Activated T-helper 17 cell treated with anti-CD3 and anti-CD28 coated beads, Interleukin-2, amount 50 U/mL, for 72 hours (primary cell): ENCODE measurements around the gene SIPA1. TPM values are rescaled to one million over a fixed set of nuclear protein-coding genes. Genes with fewer than 3 reads are reported as not detected.
"Not testable (repeated sequence)": the region's sequence is repeated elsewhere in the genome, so short reads cannot be mapped to it uniquely, and the experiment has no call there.

ENCODE experiments used
- ATAC-seq: fragments of 150-1000 bp; cut with Tn5 transposase; replicated peaks from 2 replicates; pipeline ENCODE4 v1.10.0; 2021; ENCODE audit warnings: mild to moderate bottlenecking, moderate library complexity
- H3K27ac Mint-ChIP-seq: one replicate; pipeline ENCODE4 v1.8.0; 2022; ENCODE audit warnings: mixed read lengths
- H3K27me3 Mint-ChIP-seq: one replicate; pipeline ENCODE4 v1.8.0; 2022; ENCODE audit warnings: mixed read lengths
- H3K36me3 Mint-ChIP-seq: one replicate; pipeline ENCODE4 v1.8.0; 2022; ENCODE audit warnings: low read depth, mild to moderate bottlenecking, mixed read lengths
- H3K4me1 Mint-ChIP-seq: one replicate; pipeline ENCODE4 v1.8.0; 2022; ENCODE audit warnings: mixed read lengths
- H3K4me3 Mint-ChIP-seq: one replicate; pipeline ENCODE4 v1.8.0; 2022; ENCODE audit warnings: mild to moderate bottlenecking, mixed read lengths
- H3K9me3 Mint-ChIP-seq: one replicate; pipeline ENCODE4 v1.8.0; 2022; ENCODE audit warnings: mixed read lengths
- total RNA-seq, 2 donors: library from RNA; stranded (reverse); gene quantifications; one replicate each; pipeline ENCODE4 v1.2.3, GENCODE V29; 2022

The SIPA1 gene
- total RNA-seq, 2 donors from 2014 or later: 135 to 144 TPM

DNA sequence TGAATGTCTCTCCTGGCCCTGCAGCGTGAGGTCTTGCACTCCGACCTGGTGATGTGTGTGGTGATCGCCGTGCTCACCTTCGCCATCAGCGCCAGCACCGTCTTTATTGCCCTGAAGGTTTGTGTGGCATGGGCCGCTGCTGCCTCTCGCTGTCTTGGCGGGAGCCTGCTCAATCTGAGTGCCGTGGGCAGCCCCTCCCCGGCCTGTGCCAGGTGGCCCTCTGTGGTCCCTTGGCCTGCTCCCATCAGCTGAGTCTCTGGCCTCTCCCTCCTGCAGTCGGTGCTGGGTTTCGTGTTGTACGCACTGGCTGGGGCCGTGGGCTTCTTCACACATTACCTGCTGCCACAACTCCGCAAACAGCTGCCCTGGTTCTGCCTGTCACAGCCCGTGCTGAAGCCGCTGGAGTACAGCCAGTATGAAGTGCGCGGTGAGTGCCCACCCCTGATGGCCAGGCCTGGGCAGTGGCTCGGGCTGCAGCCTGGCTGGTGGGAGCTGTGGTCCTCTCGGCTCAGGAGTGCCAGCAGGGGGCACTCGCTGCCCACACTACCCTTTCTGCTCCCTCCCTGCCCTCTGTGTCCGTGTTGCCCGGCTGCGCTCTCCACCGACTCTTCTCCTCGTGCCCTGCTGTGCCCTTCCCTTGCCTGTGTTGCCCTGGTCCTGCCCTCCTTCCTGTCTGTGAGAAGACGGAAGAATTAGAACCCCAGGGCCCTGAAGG, 12.1 kb upstream of the SIPA1 start:
- peak; percentile 88 for ATAC-seq

DNA sequence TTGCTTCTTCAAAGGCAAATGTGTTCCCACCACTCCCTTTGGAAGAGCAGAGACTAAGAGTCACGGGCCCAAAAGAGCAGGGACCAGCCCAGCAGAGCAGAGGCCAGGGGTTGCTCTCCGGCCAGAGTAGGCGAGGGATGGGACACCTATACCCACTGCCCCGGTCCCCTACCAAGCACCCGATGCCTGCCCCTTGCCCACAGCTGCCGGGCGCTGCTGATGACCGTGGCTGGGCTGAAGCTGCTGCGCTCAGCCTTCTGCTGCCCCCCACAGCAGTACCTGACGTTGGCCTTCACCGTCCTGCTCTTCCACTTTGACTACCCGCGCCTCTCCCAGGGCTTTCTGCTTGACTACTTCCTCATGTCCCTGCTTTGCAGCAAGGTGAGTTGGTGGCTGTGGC, 10.7 kb upstream of the SIPA1 start:
- ATAC-seq: no peak
- Mint-ChIP-seq H3K36me3 (peaks cover 76% of the 10 kb centered on the region), H3K9me3 (no peaks in the 10 kb centered on the region), H3K27me3 (no peaks in the 10 kb centered on the region), H3K4me1 (no peaks in the 10 kb centered on the region), H3K27ac (no peak overlapping the region), H3K4me3 (no peak overlapping the region)

More for the DNA sequence above, 12.1 kb upstream of the SIPA1 start:
- no peaks in the 10 kb centered on the region for H3K9me3 Mint-ChIP-seq
- H3K27me3 Mint-ChIP-seq: no peaks in the 10 kb centered on the region
- H3K27ac Mint-ChIP-seq: no peak overlapping the region
- no peak overlapping the region for H3K4me3 Mint-ChIP-seq
- no peaks in the 10 kb centered on the region for H3K4me1 Mint-ChIP-seq
- H3K36me3 Mint-ChIP-seq: peaks cover 76% of the 10 kb centered on the region

DNA sequence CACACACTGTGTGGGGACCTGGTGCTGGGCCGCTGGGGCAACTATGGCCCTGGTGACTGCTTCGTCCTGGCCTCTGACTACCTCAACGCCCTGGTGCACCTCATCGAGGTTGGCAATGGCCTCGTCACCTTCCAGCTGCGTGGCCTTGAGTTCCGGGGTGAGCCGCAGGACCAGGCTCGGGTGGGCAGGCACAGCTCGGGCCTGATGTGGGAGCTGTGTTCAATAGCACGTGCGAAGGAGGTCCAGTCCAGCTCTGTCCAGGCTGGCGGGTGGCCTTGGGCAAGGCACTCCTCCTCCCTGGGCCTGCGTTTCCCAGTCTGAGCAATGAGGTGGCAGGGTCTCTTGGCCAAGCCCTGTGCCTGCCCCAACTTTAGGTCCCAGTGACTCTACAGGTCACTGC, 8.3 kb upstream of the SIPA1 start:
- H3K9me3 Mint-ChIP-seq: no peaks in the 10 kb centered on the region
- H3K4me1 Mint-ChIP-seq: no peaks in the 10 kb centered on the region
- H3K27ac Mint-ChIP-seq: no peak overlapping the region
- H3K4me3 Mint-ChIP-seq: no peak overlapping the region
- ATAC-seq: no peak
- H3K27me3 Mint-ChIP-seq: no peaks in the 10 kb centered on the region
- peaks cover 70% of the 10 kb centered on the region for H3K36me3 Mint-ChIP-seq

DNA sequence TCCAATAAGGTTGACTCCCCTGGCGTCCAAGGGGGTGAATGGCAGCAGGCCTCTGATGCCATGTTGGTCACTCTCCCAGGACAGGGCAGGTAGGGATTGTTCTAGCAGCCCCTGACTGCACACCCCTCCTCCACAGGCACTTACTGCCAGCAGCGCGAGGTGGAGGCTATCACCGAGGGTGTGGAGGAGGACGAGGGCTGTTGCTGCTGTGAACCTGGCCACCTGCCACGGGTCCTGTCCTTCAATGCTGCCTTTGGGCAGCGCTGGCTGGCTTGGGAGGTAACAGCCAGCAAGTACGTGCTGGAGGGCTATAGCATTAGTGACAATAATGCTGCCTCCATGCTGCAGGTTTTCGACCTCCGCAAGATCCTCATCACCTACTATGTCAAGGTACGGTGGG, 7.7 kb upstream of the SIPA1 start:
- Mint-ChIP-seq H3K27ac (no peak overlapping the region), H3K27me3 (no peaks in the 10 kb centered on the region), H3K4me3 (no peak overlapping the region), H3K36me3 (peaks cover 76% of the 10 kb centered on the region), H3K9me3 (no peaks in the 10 kb centered on the region), H3K4me1 (no peaks in the 10 kb centered on the region)
- ATAC-seq: no peak

DNA sequence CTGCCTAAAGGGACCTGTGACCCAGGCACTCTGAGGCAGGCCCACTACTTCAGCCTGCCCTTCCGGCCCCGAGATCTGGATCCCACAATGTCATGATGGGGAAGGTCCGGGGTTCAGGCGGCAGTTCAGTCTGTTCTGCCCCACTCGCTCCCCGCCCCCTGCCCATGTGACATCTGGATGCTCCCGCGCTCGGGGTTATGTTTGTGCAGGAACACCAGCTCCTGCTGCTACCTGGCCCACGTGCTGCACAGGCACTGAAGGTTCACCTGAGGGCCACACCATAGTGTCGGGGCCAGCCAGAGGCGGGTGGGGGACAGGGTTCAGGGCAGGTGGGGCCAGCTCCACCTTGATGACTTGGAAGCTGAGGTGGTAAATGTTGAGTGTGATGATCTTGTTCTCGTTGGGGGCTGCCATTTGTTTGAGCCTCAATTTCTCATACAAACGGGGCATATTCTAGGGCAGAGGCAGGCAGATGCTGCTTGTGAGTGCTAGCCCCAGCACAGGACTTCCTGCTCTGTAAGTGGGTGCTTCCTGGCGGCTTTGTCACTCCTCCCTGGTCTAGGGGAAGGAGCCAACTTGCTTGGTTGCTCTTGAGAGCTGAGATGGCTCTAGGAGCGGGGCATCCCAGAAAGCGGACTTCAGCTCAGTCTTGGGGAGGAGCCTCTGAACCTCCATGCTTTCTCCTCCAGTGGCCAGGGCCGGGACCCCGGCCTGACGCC, 4.4 kb upstream of the SIPA1 start:
- no peaks in the 10 kb centered on the region for H3K4me1 Mint-ChIP-seq
- peaks cover 66% of the 10 kb centered on the region for H3K36me3 Mint-ChIP-seq
- no peaks in the 10 kb centered on the region for H3K9me3 Mint-ChIP-seq
- ATAC-seq: no peak
- no peak overlapping the region for H3K4me3 Mint-ChIP-seq
- H3K27ac Mint-ChIP-seq: peak overlapping the region; percentile 81
- no peaks in the 10 kb centered on the region for H3K27me3 Mint-ChIP-seq

DNA sequence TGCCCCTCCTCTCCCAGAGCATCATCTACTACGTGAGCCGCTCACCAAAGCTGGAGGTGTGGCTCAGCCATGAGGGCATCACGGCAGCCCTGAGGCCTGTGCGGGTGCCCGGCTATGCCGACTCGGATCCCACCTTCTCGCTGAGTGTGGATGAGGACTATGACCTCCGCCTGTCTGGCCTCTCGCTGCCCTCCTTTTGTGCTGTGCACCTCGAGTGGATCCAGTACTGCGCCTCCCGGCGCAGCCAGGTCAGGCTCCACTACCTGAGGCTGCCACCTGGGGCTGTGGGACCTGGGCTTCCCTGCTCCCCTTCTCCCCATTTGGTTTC, 3.8 kb upstream of the SIPA1 start:
- Mint-ChIP-seq H3K4me1 (no peaks in the 10 kb centered on the region), H3K4me3 (no peak overlapping the region), H3K36me3 (peaks cover 67% of the 10 kb centered on the region), H3K9me3 (no peaks in the 10 kb centered on the region), H3K27me3 (no peaks in the 10 kb centered on the region), H3K27ac (peak overlapping the region; percentile 81)
- no peak for ATAC-seq

DNA sequence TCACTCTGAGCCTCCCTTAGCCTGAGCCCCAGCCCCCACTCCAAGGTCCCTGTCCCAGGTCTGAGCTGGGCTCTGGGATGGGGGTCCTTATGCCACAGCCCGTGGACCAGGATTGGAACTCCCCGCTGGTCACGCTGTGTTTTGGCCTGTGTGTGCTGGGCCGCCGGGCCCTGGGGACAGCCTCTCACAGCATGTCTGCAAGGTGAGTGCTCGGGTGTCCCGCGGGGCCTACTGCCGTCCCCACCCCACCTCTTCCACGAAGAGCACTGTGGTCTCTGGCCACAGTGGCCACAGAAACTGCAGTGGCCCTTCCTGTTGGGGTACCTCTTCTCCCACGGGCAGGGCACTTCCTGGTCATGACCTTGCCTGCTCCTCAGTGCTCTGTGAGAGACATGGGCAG, 3.5 kb upstream of the SIPA1 start:
- H3K27ac Mint-ChIP-seq: peak overlapping the region; percentile 81
- H3K36me3 Mint-ChIP-seq: peaks cover 66% of the 10 kb centered on the region
- no peak overlapping the region for H3K4me3 Mint-ChIP-seq
- H3K4me1 Mint-ChIP-seq: no peaks in the 10 kb centered on the region
- H3K27me3 Mint-ChIP-seq: no peaks in the 10 kb centered on the region
- no peak for ATAC-seq
- no peaks in the 10 kb centered on the region for H3K9me3 Mint-ChIP-seq

DNA sequence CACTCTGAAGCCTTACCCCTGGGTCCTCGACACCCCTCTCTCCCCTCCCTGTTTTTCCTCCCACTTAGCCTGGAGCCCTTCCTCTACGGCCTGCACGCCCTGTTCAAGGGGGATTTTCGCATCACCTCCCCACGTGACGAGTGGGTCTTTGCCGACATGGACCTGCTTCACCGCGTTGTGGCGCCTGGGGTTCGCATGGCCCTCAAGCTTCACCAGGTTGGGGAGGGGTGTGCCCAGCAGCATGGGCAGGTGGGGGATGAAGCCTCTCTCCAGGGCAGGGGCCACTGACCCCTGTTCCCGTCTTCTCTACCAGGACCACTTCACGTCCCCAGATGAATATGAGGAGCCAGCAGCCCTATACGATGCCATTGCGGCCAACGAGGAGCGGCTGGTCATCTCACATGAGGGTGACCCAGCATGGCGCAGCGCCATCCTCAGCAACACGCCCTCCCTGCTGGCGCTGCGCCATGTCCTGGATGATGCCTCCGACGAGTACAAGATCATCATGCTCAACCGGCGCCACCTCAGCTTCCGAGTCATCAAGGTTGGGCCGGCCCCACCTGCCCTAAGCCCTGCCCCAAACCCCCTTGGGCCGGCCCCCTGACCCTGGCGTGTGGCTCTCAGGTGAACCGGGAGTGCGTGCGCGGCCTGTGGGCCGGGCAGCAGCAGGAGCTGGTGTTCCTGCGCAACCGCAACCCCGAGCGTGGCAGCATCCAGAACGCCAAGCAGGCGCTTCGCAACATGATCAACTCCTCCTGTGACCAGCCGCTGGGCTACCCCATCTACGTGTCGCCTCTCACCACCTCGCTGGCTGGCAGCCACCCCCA, 2.8 kb upstream of the SIPA1 start:
- H3K4me1 Mint-ChIP-seq: no peaks in the 10 kb centered on the region
- H3K9me3 Mint-ChIP-seq: no peaks in the 10 kb centered on the region
- peaks cover 70% of the 10 kb centered on the region for H3K36me3 Mint-ChIP-seq
- ATAC-seq: no peak
- H3K27ac Mint-ChIP-seq: no peak overlapping the region
- no peaks in the 10 kb centered on the region for H3K27me3 Mint-ChIP-seq
- no peak overlapping the region for H3K4me3 Mint-ChIP-seq

DNA sequence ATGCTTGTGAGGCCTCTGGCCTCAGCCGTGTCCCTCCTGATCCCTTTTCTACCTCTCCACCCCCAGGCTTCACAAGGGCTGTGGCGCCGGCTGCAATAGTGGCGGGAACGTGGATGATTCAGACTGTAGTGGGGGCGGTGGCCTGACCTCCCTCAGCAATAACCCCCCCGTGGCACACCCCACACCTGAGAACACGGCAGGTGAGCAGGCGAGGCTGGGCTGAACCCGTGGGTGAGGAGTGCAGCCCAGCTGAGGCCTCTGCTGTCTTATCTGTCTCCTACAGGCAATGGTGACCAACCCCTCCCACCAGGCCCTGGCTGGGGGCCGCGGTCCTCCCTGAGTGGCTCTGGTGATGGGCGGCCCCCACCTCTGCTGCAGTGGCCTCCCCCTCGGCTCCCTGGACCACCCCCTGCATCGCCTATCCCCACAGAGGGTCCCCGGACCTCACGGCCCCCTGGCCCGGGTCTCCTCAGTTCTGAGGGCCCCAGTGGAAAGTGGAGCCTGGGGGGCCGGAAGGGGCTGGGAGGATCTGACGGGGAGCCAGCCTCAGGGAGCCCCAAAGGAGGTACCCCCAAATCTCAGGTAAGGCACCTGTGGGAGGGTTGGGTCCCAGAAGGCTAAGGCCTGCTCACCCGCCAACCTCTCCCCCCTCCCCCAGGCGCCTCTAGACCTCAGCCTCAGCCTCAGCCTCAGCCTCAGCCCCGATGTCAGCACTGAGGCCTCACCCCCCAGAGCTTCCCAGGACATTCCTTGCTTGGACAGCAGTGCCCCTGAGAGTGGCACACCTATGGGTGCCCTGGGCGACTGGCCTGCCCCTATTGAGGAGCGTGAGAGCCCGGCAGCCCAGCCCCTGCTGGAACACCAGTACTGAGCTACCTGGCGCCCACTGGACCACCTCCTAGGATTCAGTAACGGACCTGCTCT, 1.5 kb upstream of the SIPA1 start:
- H3K4me1 Mint-ChIP-seq: no peaks in the 10 kb centered on the region
- H3K27me3 Mint-ChIP-seq: no peaks in the 10 kb centered on the region
- peaks cover 67% of the 10 kb centered on the region for H3K36me3 Mint-ChIP-seq
- no peaks in the 10 kb centered on the region for H3K9me3 Mint-ChIP-seq
- H3K27ac Mint-ChIP-seq: peak overlapping the region; percentile 63
- H3K4me3 Mint-ChIP-seq: peak overlapping the region; percentile 97
- ATAC-seq: no peak

DNA sequence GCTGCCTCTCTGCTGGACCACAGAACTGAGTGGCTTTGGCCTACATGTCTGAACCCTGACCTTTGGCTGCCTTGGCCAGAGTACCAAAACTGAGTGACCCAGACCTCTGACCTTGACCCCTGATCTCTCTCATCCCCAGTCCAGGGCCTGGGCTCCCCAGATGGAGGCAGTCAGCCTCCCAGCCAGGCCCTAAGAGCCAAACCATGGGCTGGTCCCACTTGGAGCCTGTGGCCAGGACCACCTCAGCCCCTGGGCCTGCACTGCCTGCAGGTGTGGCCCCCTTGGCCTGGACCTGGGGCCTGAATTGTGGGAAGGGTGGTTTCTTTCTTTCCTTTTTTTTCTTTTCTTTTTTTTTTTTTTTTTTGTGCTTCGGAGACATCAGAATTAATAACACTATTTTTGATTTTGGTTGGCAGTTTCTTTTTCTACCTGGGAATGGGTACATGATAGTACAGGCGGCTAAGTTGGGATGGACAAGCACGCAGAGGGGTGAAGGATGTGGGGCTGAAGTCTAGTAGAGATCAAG, 806 bp upstream of the SIPA1 start:
- ATAC-seq: no peak
- Mint-ChIP-seq H3K36me3 (peaks cover 68% of the 10 kb centered on the region), H3K27ac (peak overlapping the region; percentile 63), H3K4me3 (peak overlapping the region; percentile 97), H3K27me3 (no peaks in the 10 kb centered on the region), H3K9me3 (no peaks in the 10 kb centered on the region), H3K4me1 (no peaks in the 10 kb centered on the region)

DNA sequence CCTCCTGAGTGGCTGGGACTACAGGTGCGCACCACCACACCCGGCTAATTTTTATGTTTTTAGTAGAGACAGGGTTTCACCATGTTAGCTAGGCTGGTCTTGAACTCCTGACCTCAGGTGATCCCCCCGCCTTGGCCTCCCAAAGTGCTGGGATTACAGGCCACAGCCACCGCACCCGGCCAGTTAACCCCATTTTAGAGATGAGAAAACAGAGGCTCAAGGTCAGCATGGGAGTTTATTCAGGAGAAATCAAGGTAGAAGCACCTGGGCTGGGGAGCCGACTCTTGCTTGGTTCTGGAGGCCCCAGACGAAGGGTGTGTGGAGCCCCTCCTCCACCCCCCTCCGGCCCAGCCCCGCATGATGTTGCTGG, 1.3 kb downstream of the SIPA1 start:
- Mint-ChIP-seq H3K27ac (peak overlapping the region; percentile 91), H3K4me3 (peak overlapping the region; percentile 97), H3K36me3 (peaks cover 75% of the 10 kb centered on the region)
- ATAC-seq, H3K9me3 Mint-ChIP-seq, H3K4me1 Mint-ChIP-seq, H3K27me3 Mint-ChIP-seq: not testable (repeated sequence)

DNA sequence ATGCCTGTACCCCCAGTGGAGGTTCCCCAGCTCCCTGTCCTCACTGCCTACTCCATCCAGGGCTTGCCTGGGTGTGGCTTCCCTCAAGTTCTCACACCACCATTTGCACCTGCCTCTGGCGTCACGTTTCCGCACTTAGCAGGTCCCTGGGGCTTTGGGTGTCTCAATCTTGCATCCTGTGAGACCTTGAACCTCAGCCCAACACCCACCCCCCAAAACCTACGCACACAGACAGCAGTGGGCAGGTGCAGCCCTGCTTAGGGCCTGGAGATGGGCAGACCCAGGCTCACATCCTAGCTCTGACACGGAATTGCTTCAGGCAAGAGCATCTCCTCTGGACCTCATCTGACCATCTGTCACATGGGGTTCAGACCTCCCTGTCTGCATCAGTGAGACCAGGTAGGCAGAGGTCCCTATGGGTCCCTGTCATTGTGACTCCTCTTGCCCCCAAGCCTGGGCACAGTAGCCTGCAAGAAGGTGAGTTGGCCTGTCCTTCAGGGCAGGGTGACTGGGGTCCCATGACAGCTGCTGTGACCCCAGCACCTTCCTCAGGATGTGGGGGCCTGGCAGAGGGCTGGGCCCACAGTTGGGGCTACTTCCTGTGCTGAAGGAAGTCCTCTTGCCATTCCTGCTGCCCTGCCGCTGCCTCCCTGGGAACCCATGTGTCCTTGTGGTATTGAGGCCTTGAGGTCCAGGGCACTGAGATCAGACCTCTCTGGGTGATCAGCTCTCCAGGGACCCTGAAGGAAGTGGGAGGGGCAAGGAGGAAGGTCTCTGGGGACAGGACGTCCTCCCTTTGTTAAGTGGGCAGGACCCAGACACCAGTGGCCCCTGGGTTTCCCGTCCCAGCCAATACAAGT, 2.0 kb downstream of the SIPA1 start:
- Mint-ChIP-seq H3K36me3 (peaks cover 75% of the 10 kb centered on the region), H3K4me1 (peaks cover 8% of the 10 kb centered on the region), H3K27me3 (no peaks in the 10 kb centered on the region), H3K27ac (peak overlapping the region; percentile 84), H3K9me3 (no peaks in the 10 kb centered on the region), H3K4me3 (peak overlapping the region; percentile 97)
- peak; percentile 12 for ATAC-seq
